ENCODE results near the gene ATP11A. TPM values are rescaled to one million over a fixed set of nuclear protein-coding genes. Genes with fewer than 3 reads are reported as not detected.

Gene ATP11A
- total RNA-seq, 1 donor from 2014 or later = 191 TPM

- DNase-seq (ENCODE audit: low spot score) = no peak
These were observed 70.0 kb downstream of the ATP11A start for GRCh38 chr13:112759827-112760226.

DNA sequence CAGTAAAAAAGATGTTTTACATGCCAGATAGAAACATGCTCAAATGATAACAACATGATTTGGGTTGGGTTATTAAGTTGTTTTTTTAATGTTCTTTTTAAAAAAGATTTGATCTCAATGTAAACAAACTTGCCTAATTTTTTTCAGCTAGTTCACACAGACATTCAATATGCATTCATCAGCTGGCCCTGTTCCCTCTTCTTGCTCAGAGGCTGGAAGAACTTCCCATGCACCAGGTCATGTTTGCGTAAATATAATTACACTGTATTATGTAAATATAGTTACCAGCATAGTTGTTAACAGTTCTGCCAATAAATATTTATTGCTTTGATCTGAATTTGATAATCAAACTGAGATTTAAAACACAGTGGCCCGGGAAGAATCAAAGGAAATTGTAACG, 70.6 kb downstream of the ATP11A start:
- no peak for DNase-seq (ENCODE audit: low spot score)

DNA sequence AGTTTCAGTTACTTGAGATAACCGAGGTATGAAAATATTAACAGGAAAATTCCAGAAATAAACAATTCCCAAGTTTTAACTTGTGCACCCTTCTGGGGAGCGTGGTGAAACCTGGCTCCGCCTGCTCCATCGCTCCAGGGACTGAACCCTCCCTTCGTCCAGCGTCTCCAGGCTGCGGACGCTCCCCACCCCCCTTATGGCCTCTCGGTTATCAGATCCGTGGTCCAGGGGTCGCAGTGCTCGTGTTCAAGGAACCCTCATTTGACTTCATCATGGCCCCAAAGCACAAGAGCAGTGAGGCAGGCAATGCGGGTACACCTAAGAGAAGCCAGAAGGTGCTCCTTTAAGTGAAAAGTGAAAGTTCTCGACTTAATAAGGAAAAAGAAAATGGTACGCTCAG, 71.1 kb downstream of the ATP11A start:
- no peak for DNase-seq (ENCODE audit: low spot score)

DNA sequence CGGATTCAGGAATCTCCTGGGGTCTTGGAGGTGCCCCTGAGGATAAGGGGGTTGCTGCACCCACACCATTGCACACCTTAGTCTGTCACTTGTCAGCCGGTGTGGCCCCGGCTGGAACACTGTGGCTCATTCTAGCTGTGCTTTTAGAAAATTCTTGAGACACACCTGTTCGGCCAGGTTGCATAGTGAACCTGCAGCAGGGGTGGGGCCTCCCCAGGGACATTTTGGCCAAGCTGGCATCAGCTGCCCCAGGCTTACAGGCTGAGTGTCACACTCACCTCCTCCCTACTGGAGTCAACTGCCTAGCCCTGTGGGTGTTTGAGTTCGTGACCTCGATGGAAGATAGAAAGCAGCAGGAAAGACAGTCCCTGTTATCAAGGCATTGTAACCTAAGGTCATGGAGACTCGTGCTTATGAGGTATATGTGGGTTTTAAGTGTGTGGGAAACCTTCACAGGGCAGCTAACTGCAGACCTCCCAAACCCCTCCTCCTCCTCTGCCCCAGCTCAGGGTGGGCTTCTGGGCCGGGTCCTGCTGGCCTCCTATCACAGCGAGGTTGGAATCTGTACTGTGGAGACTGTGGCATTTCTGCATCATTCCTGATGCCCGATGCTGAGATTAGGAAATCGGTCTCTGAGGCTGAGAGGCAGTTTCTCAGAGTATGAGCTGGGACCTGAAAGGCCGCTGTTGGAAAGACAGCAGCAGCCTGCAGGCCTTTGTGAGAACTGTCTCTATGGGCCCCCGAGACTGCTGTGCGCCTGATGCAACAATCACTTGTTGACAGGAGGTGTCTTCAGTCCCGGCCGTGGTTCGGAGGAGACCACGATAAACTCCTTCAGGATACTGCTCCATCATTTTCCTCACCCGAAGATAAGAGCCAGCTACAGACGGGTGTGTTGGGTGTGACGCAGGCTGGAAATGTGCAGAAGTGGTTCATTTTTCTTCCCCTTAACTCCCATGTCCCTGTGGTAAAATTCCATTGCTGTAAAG, 72.2 kb downstream of the ATP11A start:
- DNase-seq (ENCODE audit: low spot score) = no peak

DNA sequence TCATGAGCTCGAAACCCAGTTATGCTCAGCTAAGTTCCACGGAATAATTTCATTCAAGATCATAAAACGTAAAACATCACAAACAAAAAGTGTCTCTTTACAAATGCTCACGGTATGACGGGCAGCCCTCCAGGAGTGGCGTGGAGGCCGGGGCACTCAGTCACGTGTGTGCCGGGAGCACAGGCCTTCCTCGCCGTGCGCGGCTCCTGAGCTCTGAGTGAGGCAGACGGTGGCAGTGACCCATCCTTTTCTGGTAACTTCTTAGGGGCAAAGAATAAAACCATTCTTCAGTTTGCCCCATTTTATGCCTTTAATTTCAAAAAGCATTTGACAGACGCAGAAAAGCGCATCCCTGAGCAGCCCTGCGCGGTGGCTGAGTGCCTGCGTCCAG, 72.8 kb downstream of the ATP11A start:
- DNase-seq (ENCODE audit: low spot score) = no peak

DNA sequence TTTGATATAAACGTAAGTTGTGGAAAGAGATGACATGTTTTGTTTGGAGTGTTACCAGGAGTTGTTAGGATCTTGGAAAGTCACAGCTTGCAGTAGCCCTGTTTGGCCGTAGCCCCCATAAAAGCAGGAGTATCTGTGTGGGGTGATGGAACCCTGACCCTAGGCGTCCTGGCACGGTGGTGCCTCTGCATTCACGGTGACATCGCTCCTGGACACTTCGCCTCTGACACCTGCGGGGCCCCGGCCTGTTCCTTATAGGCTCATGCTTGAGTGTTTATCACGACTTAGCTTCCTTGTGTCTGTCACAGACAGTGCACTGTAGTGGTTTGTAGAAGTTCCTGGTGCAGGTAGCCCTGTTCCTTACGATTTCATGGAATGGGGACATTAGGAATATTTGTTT, 74.2 kb downstream of the ATP11A start:
- no peak for DNase-seq (ENCODE audit: low spot score)

- DNase-seq (ENCODE audit: low spot score) = no peak
These were observed 75.2 kb downstream of the ATP11A start for GRCh38 chr13:112764864-112765561.

DNA sequence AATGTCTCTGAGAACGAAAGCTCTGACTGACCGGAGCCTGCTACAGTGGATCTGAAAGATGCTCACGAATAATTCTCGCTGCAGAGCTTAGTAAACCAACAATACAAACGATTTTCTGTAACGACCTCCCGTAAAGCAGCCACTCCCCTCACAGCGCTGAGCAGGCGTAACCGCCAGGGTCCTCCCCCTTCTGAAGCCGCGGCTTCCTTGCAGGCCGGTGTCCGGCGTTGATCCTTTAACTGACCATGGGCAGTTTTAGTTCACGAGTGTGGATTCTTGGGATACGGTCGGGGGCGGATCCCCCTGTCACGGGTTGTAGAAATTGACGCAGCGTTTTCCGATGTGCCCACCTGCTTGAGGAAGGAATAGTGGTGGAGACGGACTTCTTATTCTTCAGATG, 75.9 kb downstream of the ATP11A start:
- DNase-seq (ENCODE audit: low spot score) = no peak

GRCh38 chr13:112766336-112766735, 76.5 kb downstream of the ATP11A start:
- DNase-seq (ENCODE audit: low spot score) = no peak

GRCh38 chr13:112767506-112768471, 78.0 kb downstream of the ATP11A start:
- no peak for DNase-seq (ENCODE audit: low spot score)

DNA sequence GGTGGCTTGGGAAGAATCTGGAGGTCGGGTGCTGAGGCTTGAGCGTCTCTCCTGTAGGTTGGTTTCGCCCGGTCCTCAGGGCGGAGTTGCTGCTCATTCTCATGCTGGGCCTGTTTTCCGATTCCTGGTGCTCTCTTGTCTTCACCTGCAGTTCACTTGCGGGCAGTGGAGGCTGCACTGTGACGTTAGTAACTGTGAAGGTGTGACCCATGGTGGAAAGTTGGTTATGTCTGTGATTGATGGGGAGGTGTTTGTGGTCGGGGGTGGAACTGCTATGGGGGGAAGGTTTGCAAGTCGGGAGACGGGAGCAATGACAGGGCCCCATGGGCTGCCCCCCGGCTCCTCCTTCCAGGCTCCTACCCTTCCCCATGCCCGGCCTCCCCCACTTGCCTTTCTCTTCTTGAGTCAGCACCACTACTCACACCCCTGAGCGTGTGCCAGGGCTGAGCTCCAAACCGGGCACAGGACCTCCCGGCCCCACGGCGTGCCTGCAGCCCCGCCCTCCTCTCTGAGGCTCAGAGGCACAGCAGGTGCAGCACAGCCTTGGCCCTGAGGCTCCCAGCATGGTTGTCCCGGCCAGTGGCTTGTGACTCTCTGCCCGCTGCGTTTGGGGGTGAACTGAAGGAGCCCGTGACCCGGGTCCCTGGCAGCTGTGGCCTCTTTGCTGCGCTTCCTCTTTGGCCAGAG, 79.1 kb downstream of the ATP11A start:
- DNase-seq (ENCODE audit: low spot score) = no peak

DNA sequence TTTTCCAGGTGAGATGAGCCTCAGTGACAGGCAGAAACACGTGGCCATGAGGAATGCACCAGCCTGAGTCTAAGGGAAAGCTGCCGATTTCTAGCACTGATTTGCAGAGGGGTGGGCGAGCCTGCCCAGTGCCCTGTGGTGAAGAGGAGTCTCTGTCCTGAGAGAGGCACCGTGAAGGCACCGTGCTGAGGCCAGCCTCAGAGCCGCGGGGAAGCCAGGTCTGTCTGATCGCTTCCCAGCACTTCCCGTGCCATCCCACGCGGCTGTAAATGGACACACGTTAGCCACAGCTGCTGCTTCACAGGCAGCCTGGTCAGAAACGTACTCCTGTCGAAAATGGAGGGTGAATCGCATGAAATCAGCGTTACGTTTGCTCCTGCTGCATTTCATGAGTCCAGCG, 79.8 kb downstream of the ATP11A start:
- no peak for DNase-seq (ENCODE audit: low spot score)

GRCh38 chr13:112770504-112770903, 80.7 kb downstream of the ATP11A start:
- no peak for DNase-seq (ENCODE audit: low spot score)

DNA sequence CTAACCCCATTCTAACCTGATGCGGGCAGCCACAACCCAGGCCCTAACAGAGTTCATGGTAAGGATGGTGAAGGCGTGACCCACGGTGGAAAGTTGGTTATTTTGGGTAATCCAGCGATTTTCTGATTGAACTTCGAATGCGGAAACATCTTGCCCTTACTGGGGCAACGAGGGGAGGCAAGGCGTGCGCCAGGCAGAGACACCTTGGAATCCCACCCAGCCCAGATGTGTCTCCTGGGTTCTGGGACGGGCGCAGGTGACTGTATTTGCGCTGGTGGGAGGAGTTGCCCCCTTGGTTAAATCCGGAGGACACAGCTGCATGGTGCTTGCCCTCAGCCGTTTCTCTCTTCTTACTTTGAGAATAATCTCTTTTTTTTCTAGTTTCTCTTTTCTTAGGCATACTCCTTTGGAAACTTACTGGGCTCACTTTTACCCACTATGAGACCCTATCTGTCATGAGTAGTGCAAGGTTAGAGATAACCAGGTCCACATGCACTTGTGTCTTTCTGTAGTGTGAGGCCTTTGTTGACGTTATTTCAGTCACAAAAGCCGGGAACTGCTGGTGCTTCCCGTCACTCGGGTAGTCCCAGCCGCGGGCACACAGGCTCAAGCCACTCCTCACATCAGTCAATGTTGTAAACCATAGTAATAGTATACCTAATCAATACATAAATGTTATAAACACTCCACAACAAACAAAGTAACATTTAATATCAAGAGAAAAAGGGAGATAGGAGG, 81.5 kb downstream of the ATP11A start:
- no peak for DNase-seq (ENCODE audit: low spot score)

- peak; percentile 59 for DNase-seq (ENCODE audit: low spot score)
These were observed 82.2 kb downstream of the ATP11A start for GRCh38 chr13:112771877-112772538.

DNA sequence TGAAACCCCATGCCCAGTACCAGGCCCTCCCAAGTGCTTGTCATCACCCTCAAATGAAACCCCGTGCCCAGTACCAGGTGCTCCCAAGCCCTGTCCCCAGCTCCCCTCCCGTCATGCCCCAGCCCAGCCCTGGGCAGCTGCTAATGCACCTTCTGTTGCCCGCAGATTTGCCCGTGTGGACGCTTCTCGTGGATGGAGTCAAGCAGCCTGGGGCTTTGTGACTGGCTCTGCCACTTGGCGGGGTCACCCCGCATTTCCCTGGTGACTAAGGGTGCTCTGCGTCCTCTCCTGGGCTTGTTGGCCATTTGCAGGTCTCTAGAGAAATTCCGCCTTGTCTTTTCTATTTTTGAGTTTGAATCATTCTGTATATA, 82.7 kb downstream of the ATP11A start:
- DNase-seq (ENCODE audit: low spot score) = no peak

GRCh38 chr13:112772929-112773328, 83.1 kb downstream of the ATP11A start:
- DNase-seq (ENCODE audit: low spot score) = no peak

DNA sequence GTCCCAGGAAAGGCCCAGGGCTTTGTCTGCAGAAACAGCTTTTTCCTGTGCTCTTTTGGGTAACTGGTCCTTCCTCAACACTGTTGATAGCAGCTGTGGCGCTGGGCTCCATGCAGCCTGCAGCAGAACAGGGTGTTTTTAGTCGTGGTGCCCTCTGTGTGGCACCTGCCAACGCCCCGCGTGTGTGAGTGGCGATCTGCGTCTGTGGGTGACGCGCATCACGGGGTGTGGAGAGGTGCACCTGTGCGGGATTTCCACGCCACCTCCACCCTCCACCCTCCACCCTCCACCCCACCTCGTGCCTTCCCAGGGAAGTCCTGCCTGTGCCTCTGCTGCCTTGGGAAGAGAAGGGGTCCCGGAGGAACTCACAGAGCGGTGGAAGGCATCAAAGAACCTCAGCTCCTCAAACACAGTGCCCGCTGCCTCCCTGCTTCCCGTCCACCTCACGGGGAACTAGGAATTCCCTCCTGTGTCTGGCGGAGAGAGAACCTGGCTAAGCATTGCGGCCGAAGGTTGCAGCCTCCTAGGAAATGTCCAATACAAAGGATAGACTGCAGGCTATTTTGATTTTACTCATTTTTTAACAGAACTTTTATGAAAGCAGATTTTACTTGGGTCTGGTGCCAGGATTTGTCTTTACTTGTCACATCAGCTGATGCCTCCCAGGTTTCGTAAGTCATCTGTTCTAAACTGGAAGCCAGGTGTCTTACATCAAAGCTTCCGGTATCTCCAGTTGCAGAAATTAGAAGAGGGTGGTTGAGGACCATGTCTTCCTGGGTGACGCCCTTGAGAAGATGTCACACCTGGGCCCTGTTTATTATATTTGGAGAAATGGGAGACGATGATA, 84.0 kb downstream of the ATP11A start:
- no peak for DNase-seq (ENCODE audit: low spot score)

DNA sequence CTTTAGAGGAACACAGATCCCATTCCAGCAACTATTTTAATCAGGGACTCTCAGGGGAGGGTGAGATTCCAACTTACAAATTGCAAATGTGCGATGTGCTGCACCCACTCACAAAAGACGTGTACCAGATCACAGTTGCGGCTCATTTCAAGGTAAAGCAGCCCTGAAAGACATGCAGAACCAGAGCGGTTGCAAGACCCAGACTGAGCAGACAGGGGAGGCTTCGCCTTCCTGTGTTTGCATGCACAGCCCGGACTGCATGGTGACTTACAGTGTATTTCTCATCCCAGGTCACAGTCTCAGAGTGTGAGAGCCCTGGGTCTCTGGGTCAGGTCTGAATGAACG, 84.6 kb downstream of the ATP11A start:
- DNase-seq (ENCODE audit: low spot score) = no peak
